Activated naive CD8-positive, alpha-beta T cell treated with anti-CD3 and anti-CD28 coated beads, Interleukin-2, amount 50 U/mL, for 24 hours (primary cell): Measurements from ENCODE around the gene STARD9.

Source experiments
- ATAC-seq: fragments of 150-1000 bp; cut with Tn5 transposase; one replicate; pipeline ENCODE4 v1.10.0; 2021
- DNase-seq: peaks from one replicate; pipeline ENCODE4 v3.0.0; 2021
- H3K27ac Mint-ChIP-seq: one replicate; pipeline ENCODE4 v1.8.0; 2021; ENCODE audit warnings: mild to moderate bottlenecking, mixed read lengths
- H3K27me3 Mint-ChIP-seq: one replicate; pipeline ENCODE4 v1.8.0; 2021; ENCODE audit warnings: mixed read lengths
- H3K36me3 Mint-ChIP-seq: one replicate; pipeline ENCODE4 v1.8.0; 2021; ENCODE audit warnings: low read depth, mixed read lengths
- H3K4me1 Mint-ChIP-seq: one replicate; pipeline ENCODE4 v1.8.0; 2021; ENCODE audit warnings: mixed read lengths
- H3K4me3 Mint-ChIP-seq: one replicate; pipeline ENCODE4 v1.8.0; 2021; ENCODE audit warnings: mild to moderate bottlenecking, moderate library complexity, mixed read lengths
- H3K9me3 Mint-ChIP-seq: one replicate; pipeline ENCODE4 v1.8.0; 2021; ENCODE audit warnings: mixed read lengths

STARD9 gene

DNA sequence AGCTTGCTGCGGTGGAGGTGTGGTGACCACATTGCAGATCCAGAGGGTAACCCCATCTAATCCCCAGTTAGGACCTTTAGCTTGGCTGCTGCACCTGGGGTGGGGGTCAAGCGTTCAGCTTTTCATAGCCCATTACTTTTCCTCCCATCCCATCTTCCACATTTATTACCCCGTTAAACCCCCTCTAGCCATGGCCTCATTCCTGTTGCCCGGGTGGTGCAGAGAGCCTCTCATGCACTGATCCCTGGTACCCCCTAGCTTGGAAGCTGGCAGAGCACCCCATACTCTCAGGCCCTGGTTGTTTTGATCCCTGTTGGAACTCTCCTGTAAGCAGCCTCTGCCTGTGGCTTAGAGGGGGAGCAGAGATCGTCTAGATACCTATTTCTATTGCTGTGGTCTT is 140.7 kb downstream of the STARD9 start:
- Mint-ChIP-seq H3K27me3 (no peaks in the 10 kb centered on the region), H3K9me3 (no peaks in the 10 kb centered on the region), H3K4me3 (no peak overlapping the region), H3K27ac (no peak overlapping the region), H3K36me3 (peaks cover 5% of the 10 kb centered on the region), H3K4me1 (no peaks in the 10 kb centered on the region)
- ATAC-seq (no peak), DNase-seq (no peak)

DNA sequence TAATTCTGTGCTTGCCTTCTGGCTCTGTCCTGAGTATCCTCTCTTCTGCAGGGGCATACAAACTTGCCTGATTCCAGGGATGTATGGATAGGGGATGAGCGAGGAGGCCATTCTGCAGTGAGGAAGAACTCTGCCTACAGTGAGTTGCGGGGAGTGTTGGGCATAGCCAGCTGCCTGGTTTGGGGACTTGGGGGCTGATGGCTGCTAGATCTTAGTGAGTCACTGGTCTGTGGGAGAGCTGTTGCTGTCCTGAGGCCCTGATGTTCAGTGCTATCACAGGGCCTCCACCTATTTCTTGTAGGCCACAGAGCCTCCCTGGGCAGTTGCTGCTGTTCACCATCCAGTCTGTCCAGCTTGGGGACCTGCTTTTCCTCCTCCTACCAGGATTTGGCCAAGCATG is 141.2 kb downstream of the STARD9 start:
- no peak overlapping the region for H3K27ac Mint-ChIP-seq
- no peaks in the 10 kb centered on the region for H3K4me1 Mint-ChIP-seq
- H3K27me3 Mint-ChIP-seq, result no peaks in the 10 kb centered on the region
- no peaks in the 10 kb centered on the region for H3K9me3 Mint-ChIP-seq
- H3K4me3 Mint-ChIP-seq, result no peak overlapping the region
- DNase-seq (no peak), ATAC-seq (no peak)
- H3K36me3 Mint-ChIP-seq, result peaks cover 5% of the 10 kb centered on the region

DNA sequence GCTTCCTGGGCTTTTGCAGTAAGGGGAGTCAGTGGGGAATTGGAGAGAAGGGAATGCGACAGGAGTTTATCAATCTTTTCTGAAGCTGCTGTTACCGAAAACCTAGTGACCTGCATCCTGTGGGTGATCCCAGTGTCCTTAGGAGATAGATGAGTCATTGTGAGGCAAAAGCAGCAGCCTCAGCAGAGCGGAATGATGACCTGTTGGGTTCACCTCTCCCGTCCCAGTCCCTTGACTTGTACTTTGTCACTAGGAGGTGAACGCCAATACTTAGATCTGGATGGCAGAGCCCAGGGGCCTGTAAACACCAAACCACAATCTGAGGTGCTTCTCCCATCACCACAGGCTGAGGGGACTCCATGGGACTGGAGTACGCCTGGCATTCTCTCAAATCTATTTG is 143.6 kb downstream of the STARD9 start:
- no peak for DNase-seq
- no peaks in the 10 kb centered on the region for H3K4me1 Mint-ChIP-seq
- no peaks in the 10 kb centered on the region for H3K9me3 Mint-ChIP-seq
- ATAC-seq, result no peak
- H3K27me3 Mint-ChIP-seq, result no peaks in the 10 kb centered on the region
- H3K27ac Mint-ChIP-seq, result peak overlapping the region; percentile 24
- no peak overlapping the region for H3K4me3 Mint-ChIP-seq
- H3K36me3 Mint-ChIP-seq, result peaks cover 5% of the 10 kb centered on the region

DNA sequence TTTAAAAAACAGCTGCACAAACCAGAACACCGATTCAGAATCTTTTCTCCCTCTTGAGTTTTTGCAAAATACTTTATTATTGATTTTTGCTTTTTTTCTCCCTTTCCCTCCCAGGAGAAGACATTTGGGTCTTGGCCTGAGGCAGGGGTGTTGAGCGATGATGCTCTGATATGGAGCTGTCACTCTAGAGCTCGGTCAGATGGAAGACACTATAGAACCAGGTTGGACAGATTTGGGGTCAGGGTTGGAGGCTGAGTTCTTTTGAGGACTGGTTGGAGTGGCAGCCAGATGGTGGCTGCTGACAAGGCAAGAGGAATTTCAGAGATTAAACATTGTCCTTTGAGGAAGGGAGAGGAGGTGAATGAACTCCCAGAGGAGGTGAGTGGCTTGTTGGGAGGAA is 144.7 kb downstream of the STARD9 start:
- no peaks in the 10 kb centered on the region for H3K4me1 Mint-ChIP-seq
- H3K4me3 Mint-ChIP-seq, result no peak overlapping the region
- no peak overlapping the region for H3K27ac Mint-ChIP-seq
- peaks cover 12% of the 10 kb centered on the region for H3K36me3 Mint-ChIP-seq
- H3K27me3 Mint-ChIP-seq, result no peaks in the 10 kb centered on the region
- DNase-seq (no peak), ATAC-seq (no peak)
- no peaks in the 10 kb centered on the region for H3K9me3 Mint-ChIP-seq

- Mint-ChIP-seq H3K4me3 (no peak overlapping the region), H3K27ac (no peak overlapping the region), H3K9me3 (no peaks in the 10 kb centered on the region), H3K27me3 (no peaks in the 10 kb centered on the region), H3K4me1 (no peaks in the 10 kb centered on the region), H3K36me3 (peaks cover 17% of the 10 kb centered on the region)
- ATAC-seq (no peak), DNase-seq (no peak)
Measured at GRCh38 chr15:42721016-42721415, 145.6 kb downstream of the STARD9 start.

DNA sequence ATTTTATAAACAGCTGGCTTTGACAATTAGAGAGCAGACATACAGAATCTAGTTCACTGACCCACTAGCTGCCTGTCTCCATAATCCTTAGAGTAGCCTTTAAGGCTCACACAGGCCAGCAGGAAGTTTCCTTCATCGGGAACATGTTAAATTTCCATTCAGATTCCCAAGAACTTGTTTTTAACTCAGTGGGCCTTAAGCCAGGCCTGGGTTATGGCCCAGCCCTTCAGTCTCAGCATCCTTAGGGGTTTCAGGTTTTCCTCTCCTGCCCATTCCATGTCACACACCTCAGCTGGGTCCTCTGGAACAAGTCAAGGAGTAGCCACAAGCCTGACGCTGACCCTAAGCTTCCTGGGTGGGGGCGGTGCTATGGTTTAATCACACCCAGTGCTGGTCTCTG is 146.5 kb downstream of the STARD9 start:
- H3K9me3 Mint-ChIP-seq, result no peaks in the 10 kb centered on the region
- no peaks in the 10 kb centered on the region for H3K27me3 Mint-ChIP-seq
- H3K4me1 Mint-ChIP-seq, result no peaks in the 10 kb centered on the region
- no peak overlapping the region for H3K27ac Mint-ChIP-seq
- H3K4me3 Mint-ChIP-seq, result no peak overlapping the region
- ATAC-seq (no peak), DNase-seq (no peak)
- peaks cover 22% of the 10 kb centered on the region for H3K36me3 Mint-ChIP-seq

GRCh38 chr15:42723068-42723467 is 147.7 kb downstream of the STARD9 start:
- Mint-ChIP-seq H3K27me3 (no peaks in the 10 kb centered on the region), H3K4me1 (no peaks in the 10 kb centered on the region), H3K36me3 (peaks cover 26% of the 10 kb centered on the region), H3K4me3 (no peak overlapping the region), H3K27ac (no peak overlapping the region), H3K9me3 (no peaks in the 10 kb centered on the region)
- ATAC-seq, result no peak
- no peak for DNase-seq

- Mint-ChIP-seq H3K4me1 (no peaks in the 10 kb centered on the region), H3K27ac (no peak overlapping the region), H3K4me3 (no peak overlapping the region), H3K27me3 (no peaks in the 10 kb centered on the region), H3K36me3 (peaks cover 29% of the 10 kb centered on the region), H3K9me3 (no peaks in the 10 kb centered on the region)
- ATAC-seq (no peak), DNase-seq (no peak)
Measured at GRCh38 chr15:42724276-42724675, 148.9 kb downstream of the STARD9 start.

- Mint-ChIP-seq H3K27me3 (no peaks in the 10 kb centered on the region), H3K4me3 (no peak overlapping the region), H3K4me1 (no peaks in the 10 kb centered on the region), H3K36me3 (peaks cover 28% of the 10 kb centered on the region), H3K27ac (no peak overlapping the region), H3K9me3 (no peaks in the 10 kb centered on the region)
- ATAC-seq, result no peak
- no peak for DNase-seq
Measured at GRCh38 chr15:42725331-42725903, 150.0 kb downstream of the STARD9 start.

GRCh38 chr15:42726114-42726513 is 150.7 kb downstream of the STARD9 start:
- H3K36me3 Mint-ChIP-seq, result peaks cover 27% of the 10 kb centered on the region
- no peak for ATAC-seq

DNA sequence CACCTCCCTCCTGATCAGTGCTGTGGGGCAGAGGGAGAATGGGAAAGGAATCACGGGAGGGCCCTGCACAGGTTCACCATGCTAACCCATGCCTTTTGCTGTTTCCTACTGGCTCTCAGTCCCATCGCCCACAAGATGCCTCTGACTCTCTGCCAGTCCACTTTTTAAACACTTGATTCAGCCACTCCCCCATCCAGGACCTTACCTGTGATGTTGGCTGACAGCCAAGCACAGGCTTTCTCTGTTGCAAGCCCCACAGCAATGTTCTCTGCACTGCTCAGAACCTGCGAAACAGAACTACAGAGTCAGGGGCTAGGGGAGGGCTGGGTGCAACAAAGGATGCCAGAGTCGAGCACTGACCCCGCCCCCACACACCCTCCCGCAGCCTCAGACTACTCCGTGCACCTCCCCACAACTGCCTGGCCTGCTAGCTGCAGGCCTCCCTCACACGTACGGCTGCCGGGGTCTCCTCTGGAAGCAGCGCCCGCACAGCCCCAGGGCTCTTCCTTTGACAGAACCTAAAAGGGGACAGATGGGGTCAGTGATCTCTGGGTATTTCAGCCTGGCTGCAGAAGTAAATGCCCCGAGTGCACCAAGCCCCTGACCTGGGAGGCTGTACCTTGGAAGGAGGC is 152.5 kb downstream of the STARD9 start:
- H3K36me3 Mint-ChIP-seq, result peaks cover 31% of the 10 kb centered on the region
- ATAC-seq, result no peak
- H3K4me1 Mint-ChIP-seq, result no peaks in the 10 kb centered on the region
- no peak for DNase-seq
- H3K9me3 Mint-ChIP-seq, result no peaks in the 10 kb centered on the region
- H3K4me3 Mint-ChIP-seq, result no peak overlapping the region
- H3K27ac Mint-ChIP-seq, result no peak overlapping the region
- no peaks in the 10 kb centered on the region for H3K27me3 Mint-ChIP-seq

More at GRCh38 chr15:42726114-42726513, 150.7 kb downstream of the STARD9 start:
- no peak for DNase-seq
- Mint-ChIP-seq H3K4me1 (no peaks in the 10 kb centered on the region), H3K27me3 (no peaks in the 10 kb centered on the region), H3K4me3 (no peak overlapping the region), H3K9me3 (no peaks in the 10 kb centered on the region), H3K27ac (no peak overlapping the region)

GRCh38 chr15:42728560-42728959 is 153.2 kb downstream of the STARD9 start:
- H3K4me1 Mint-ChIP-seq, result no peaks in the 10 kb centered on the region
- no peaks in the 10 kb centered on the region for H3K9me3 Mint-ChIP-seq
- peaks cover 34% of the 10 kb centered on the region for H3K36me3 Mint-ChIP-seq
- no peaks in the 10 kb centered on the region for H3K27me3 Mint-ChIP-seq
- DNase-seq (no peak), ATAC-seq (no peak)
- no peak overlapping the region for H3K4me3 Mint-ChIP-seq
- no peak overlapping the region for H3K27ac Mint-ChIP-seq

DNA sequence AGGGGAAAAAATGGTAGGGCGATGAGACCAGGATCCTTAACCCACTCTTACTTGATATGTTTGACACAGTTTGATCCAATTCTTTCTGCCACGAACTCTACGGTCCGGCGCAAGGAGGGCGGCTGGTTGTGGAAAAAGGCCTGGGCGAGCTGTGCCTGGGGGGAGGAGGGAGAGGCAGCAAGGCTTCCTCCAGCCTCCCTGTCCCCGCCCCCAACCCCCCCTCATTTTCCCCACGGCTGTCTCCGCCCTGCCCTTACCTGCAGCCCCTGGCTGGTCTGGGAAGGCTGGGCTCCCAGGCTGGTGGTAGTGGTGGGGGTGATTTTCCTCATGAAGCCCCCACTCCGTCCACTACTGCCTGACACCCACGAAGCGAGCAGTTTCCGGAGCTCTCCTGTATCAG is 153.6 kb downstream of the STARD9 start:
- no peak for ATAC-seq

GRCh38 chr15:42729409-42729808 is 154.0 kb downstream of the STARD9 start:
- H3K4me1 Mint-ChIP-seq, result peaks cover 2% of the 10 kb centered on the region
- no peaks in the 10 kb centered on the region for H3K27me3 Mint-ChIP-seq
- DNase-seq (no peak), ATAC-seq (no peak)
- H3K9me3 Mint-ChIP-seq, result no peaks in the 10 kb centered on the region
- peaks cover 39% of the 10 kb centered on the region for H3K36me3 Mint-ChIP-seq
- H3K4me3 Mint-ChIP-seq, result no peak overlapping the region
- H3K27ac Mint-ChIP-seq, result no peak overlapping the region

More for the DNA sequence above, 153.6 kb downstream of the STARD9 start:
- Mint-ChIP-seq H3K27me3 (no peaks in the 10 kb centered on the region), H3K9me3 (no peaks in the 10 kb centered on the region), H3K27ac (no peak overlapping the region), H3K4me1 (no peaks in the 10 kb centered on the region), H3K4me3 (no peak overlapping the region), H3K36me3 (peaks cover 35% of the 10 kb centered on the region)
- DNase-seq, result no peak

DNA sequence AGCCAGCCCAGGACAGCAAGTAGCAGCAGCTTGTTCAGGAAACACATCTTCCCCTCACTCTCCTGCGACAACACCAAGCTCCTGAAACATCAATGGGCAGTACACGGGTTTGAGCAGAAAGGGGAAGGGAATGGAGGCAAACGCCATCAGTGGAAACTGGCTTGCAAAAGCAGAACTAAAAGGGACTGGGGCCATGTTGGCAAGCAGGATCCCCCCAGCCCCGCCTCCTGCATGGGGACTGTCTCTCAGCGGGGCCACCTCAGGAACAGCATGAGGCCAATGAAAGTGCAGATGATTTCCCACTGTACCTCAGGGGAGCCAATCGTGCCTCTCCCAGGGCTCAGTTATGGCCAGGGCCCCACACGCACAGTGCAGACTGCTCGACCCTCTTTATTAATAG is 154.7 kb downstream of the STARD9 start:
- Mint-ChIP-seq H3K27me3 (no peaks in the 10 kb centered on the region), H3K4me3 (no peak overlapping the region), H3K36me3 (peaks cover 35% of the 10 kb centered on the region), H3K27ac (no peak overlapping the region), H3K4me1 (peaks cover 2% of the 10 kb centered on the region), H3K9me3 (no peaks in the 10 kb centered on the region)
- no peak for DNase-seq
- no peak for ATAC-seq

- DNase-seq (no peak), ATAC-seq (no peak)
- no peaks in the 10 kb centered on the region for H3K27me3 Mint-ChIP-seq
- H3K36me3 Mint-ChIP-seq, result peaks cover 31% of the 10 kb centered on the region
- peaks cover 5% of the 10 kb centered on the region for H3K4me1 Mint-ChIP-seq
- H3K9me3 Mint-ChIP-seq, result no peaks in the 10 kb centered on the region
- no peak overlapping the region for H3K4me3 Mint-ChIP-seq
- H3K27ac Mint-ChIP-seq, result no peak overlapping the region
Measured at GRCh38 chr15:42730536-42730935, 155.1 kb downstream of the STARD9 start.
